AG10803 (cell line): ENCODE measurements around the gene P2RX7.
"Not testable (repeated sequence)": the region's sequence is repeated elsewhere in the genome, so short reads cannot be mapped to it uniquely, and the experiment has no call there.

ENCODE experiments used
- DNase-seq: peaks from one replicate; pipeline ENCODE4 v3.0.0; 2010; ENCODE audit warnings: low read depth
- H3K4me3 ChIP-seq: 2 replicates; pipeline ENCODE4 v1.5.1; 2011; ENCODE audit warnings: mild to moderate bottlenecking, low read length, control low read depth
- TF ChIP-seq, protein P1 (sequence below): conservative IDR thresholded peaks from 2 replicates; pipeline ENCODE4 v1.5.1; 2011; ENCODE audit warnings: mild to moderate bottlenecking, low read length, control low read depth, inconsistent platforms

Gene P2RX7

DNA sequence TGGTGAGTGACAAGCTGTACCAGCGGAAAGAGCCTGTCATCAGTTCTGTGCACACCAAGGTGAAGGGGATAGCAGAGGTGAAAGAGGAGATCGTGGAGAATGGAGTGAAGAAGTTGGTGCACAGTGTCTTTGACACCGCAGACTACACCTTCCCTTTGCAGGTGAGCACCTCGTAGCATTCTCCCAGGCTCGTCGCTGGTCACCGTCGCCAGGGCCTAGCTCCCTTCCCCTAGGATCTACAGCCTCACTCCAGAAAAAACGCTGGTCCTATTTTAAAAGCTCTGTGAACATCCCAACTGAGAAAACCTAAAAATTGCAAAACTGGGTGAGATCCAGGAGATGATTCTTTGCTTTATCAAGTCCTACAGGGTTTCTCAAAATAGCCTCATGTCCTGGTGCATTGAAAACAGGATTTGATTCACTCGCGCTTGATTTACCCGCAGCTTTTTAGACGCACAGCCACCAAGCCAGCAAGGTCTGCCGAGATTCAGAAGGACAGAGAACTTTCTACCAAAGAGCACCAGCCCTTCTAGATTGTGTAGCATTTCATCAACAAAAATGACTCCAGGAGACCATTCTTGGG lies 22.2 kb downstream of the P2RX7 start:
- no peak for DNase-seq
- H3K4me3 ChIP-seq: no peak overlapping the region
- TF ChIP-seq, protein P1, sequence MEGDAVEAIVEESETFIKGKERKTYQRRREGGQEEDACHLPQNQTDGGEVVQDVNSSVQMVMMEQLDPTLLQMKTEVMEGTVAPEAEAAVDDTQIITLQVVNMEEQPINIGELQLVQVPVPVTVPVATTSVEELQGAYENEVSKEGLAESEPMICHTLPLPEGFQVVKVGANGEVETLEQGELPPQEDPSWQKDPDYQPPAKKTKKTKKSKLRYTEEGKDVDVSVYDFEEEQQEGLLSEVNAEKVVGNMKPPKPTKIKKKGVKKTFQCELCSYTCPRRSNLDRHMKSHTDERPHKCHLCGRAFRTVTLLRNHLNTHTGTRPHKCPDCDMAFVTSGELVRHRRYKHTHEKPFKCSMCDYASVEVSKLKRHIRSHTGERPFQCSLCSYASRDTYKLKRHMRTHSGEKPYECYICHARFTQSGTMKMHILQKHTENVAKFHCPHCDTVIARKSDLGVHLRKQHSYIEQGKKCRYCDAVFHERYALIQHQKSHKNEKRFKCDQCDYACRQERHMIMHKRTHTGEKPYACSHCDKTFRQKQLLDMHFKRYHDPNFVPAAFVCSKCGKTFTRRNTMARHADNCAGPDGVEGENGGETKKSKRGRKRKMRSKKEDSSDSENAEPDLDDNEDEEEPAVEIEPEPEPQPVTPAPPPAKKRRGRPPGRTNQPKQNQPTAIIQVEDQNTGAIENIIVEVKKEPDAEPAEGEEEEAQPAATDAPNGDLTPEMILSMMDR: no peak

DNA sequence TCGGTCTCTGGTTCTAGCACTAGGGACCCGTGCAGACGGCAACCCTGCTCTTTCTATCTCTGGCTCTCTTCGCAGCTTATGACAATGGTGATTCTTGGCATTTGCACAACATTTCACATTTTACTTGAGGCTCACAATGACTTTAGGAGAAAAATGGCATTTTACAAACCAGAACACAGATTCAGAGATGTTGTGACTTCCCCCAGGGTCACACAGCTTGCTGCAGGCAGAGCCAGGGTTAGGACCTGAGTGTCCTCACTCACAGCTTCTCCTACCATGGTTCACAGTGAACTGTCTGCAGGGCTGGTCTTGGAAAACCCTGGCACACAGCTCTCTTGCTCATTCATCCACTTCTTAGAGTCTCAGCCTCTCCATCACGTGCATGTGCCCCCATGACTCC lies 23.7 kb downstream of the P2RX7 start:
- no peak overlapping the region for H3K4me3 ChIP-seq
- TF ChIP-seq, protein P1: no peak
- DNase-seq: no peak

DNA sequence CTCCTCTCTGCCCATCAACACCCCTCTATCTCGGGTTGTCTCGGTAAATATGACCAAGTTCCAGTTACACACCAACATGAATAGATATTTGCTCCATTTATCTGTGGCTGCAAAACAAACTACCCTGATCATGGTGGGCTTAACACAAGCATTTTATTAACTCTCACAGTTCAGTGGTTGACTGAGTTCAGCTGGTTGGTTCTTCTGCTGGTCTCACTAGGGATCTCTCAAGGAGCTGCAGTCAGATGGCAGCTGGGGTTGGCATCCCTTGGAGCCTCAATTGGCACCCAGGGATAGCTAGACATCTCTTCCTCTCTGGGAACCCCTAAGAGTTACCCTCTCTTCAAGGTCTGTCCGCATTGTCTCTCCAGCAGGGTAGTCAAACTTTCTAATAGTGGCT lies 25.4 kb downstream of the P2RX7 start:
- no peak for DNase-seq
- TF ChIP-seq, protein P1: no peak
- no peak overlapping the region for H3K4me3 ChIP-seq

DNA sequence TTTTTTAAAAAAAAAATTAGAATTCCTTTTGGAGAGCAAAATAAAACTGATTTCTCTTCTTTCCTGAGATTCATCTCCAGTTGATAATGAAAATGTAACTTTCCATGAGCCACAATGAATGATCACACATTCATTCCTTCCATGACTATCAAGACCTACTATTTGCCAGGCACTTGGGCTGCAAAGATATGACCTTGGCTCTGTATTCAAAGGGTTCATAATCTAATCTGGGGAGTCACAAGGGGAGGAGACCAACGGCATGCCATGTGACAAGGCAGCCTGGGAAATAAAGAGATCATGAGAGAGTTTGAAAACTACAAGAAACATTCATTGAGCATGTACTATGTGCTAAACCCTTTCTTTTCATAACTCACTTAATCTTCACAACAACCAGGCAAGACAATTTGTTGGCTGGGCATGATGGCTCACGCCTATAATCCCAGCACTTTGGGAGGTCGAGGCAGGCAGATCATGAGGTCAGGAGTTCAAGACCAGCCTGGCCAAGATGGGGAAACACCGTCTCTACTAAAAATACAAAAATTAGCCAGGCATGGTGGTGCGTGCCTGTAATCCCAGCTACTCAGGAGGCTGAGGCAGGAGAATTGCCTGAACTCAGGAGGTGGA lies 26.2 kb downstream of the P2RX7 start:
- not testable (repeated sequence) for H3K4me3 ChIP-seq, DNase-seq

DNA sequence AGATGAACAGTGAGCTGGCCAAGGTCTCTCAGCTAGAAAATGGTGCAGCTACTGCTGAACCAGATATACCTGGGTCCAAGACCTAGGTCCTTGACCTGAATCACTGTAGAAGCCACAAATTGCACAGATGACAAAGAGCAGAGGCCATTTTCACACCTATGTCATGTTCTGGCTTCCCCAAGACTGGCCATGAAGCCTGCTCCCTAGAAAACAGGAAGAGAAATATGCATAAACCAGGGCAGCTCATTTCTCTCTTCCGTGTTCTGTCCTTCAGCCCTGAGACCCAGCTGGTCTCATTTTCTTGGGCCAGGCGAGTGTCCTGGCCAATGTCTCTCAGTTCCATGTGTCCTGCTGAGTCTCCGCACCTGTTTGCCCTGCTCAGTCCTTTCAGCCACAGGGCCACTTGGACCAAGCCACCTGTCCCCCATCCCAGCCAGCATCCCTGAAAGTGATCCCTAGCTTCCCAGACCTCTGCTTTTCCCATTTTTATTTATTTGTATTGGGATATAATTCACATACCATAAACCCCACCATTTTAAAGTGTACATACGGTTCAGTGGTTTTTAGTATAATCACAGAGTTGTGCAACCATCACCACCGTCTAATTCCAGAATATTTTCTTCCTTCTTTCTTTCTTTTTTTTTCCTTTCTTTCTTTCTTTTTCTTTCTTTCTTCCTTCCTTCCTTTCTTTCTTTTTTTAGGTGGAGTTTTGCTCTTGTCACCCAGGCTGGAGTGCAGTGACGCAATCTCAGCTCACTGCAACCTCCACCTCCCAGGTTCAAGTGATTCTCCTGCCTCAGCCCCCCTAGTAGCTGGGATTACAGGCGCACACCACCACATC lies 27.0 kb downstream of the P2RX7 start:
- DNase-seq: no peak

DNA sequence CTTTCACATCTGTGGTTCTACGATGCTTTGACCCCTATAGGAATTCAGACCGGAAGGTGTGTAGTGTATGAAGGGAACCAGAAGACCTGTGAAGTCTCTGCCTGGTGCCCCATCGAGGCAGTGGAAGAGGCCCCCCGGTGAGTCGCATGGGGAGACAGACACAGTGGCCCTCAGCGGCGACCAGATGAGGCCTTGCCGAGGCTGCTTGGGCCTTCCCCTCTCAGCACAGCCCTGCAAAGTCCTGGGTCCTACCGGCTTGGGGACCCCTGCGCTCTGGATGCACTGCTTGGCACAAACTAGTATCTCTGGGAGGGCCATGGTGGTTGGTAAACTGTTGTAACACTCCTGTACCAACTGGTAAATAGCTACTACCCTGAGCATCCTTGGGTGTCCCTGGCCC lies 29.7 kb downstream of the P2RX7 start:
- DNase-seq: no peak
- no peak overlapping the region for H3K4me3 ChIP-seq
- TF ChIP-seq, protein P1: no peak

More for the DNA sequence above, 27.0 kb downstream of the P2RX7 start:
- H3K4me3 ChIP-seq: no peak overlapping the region
- TF ChIP-seq, protein P1: no peak

DNA sequence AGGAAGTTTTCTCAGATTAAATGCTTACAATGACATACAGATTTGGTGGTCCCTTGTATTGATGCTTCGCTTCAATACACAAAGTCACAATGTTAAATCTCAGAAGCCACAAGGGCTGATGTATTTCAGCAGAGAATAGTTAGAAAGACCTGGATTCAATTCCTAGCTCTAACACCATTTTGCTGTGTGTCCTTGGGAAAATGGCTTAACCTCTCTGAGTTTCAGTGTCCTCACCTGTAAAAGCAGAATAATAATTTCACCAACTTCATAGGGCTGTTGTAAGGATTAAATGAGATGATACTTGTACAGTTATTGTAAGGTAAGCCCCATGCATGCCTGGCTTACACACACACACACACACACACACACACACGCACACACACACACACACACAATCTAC lies 30.3 kb downstream of the P2RX7 start:
- DNase-seq: no peak
- no peak overlapping the region for H3K4me3 ChIP-seq
- TF ChIP-seq, protein P1: no peak

DNA sequence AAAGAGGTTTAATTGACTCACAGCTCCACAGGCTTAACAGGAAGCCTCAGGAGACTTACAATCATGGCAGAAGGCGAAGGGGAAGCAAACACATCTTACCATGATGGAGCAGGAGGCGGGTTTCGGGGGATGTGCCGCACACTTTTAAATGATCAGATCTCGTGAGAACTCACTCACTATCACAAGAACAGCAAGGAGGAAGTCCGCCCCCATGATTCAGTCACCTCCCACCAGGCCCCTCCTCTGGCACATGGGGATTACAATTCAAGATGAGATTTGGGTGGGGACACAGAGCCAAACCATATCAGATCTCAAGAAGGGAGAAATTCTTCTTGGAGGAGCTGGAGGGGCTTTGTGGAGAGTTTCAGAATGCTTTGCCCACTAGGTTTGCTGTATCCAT lies 32.2 kb downstream of the P2RX7 start:
- not testable (repeated sequence) for DNase-seq, H3K4me3 ChIP-seq
